Lung (tissue), 12 donors: ENCODE data around the gene NEURL1B. TPM values are rescaled to one million over a fixed set of nuclear protein-coding genes. Genes with fewer than 3 reads are reported as not detected.

Source experiments
- ATAC-seq: fragments of 200-7000 bp; cut with Tn5 transposase; one replicate; pipeline ENCODE4 v1.9.1; 2020; ENCODE audit warnings: moderate number of reproducible peaks; ENCODE audit not compliant: insufficient read depth, low FRiP score
- DNase-seq, 3 donors: peaks; one replicate each; pipeline ENCODE4 v3.0.0-alpha.2; 2013 to 2017
- H3K27ac ChIP-seq, 2 donors: one replicate each; pipeline ENCODE4 v1.5.1; 2013; ENCODE audit warnings: mild to moderate bottlenecking in 2 of 2, moderate library complexity in 2 of 2, control low read depth in 1 of 2, inconsistent platforms in 1 of 2, low read depth in 1 of 2, low read length in 1 of 2
- H3K27me3 ChIP-seq, 3 donors: one replicate each; pipeline ENCODE4 v1.5.1; 2013; ENCODE audit warnings: low read length in 2 of 3; ENCODE audit not compliant: control insufficient read depth in 3 of 3, insufficient read depth in 3 of 3
- H3K36me3 ChIP-seq, 4 donors: one replicate each; pipeline ENCODE4 v1.5.1; 2013; ENCODE audit warnings: low read length in 4 of 4, mild to moderate bottlenecking in 1 of 4, moderate library complexity in 1 of 4; ENCODE audit not compliant: control insufficient read depth in 4 of 4, insufficient read depth in 4 of 4
- H3K4me1 ChIP-seq, 5 donors: one replicate each; pipeline ENCODE4 v1.5.1; 2013; ENCODE audit warnings: low read length in 5 of 5, mild to moderate bottlenecking in 2 of 5, moderate library complexity in 1 of 5; ENCODE audit not compliant: control insufficient read depth in 5 of 5, insufficient read depth in 5 of 5
- H3K4me3 ChIP-seq: one replicate; pipeline ENCODE4 v1.5.1; 2013; ENCODE audit warnings: mild to moderate bottlenecking, control low read depth, moderate library complexity
- H3K9ac ChIP-seq, 2 donors: one replicate each; pipeline ENCODE4 v1.5.1; 2013; ENCODE audit warnings: low read length in 2 of 2, control low read depth in 1 of 2; ENCODE audit not compliant: insufficient read depth in 1 of 2
- H3K9me3 ChIP-seq, 4 donors: one replicate each; pipeline ENCODE4 v1.5.1; 2013; ENCODE audit warnings: low read length in 3 of 4, mild to moderate bottlenecking in 1 of 4, moderate library complexity in 1 of 4; ENCODE audit not compliant: control insufficient read depth in 4 of 4, insufficient read depth in 3 of 4
- CTCF ChIP-seq: IDR thresholded peaks from 2 replicates; pipeline ENCODE4 v1.5.1; 2012; ENCODE audit warnings: mild to moderate bottlenecking; ENCODE audit errors: control extremely low read depth, extremely low read depth
- WGBS, 2 donors: extraction: QIAGEN DNeasy Blood & Tissue Kit; methylation state at CpG; one replicate each; pipeline ENCODE4 v1.1.7; 2013; 5-methylcytosine and 5-hydroxymethylcytosine counted together
- polyA plus RNA-seq, 2 donors: library from polyadenylated mRNA; stranded (reverse); fragments of 200-250 nt; gene quantifications; one replicate each; pipeline ENCODE4 v1.2.1, GENCODE V29; 2013
- total RNA-seq, 2 donors: library from RNA; depleted of rRNA in 1 of 2; stranded (reverse); fragments of >200 nt in 1 of 2; gene quantifications; one replicate each; pipeline ENCODE4 v1.2.1, GENCODE V29; 2014 to 2021
- donor health status: control.
- donor health status: control.
- donor health status: Bipolar disorder and iron deficiency.
- donor health status: healthy.
- donor health status: DM: yes; HTN: yes; CAD: no.

Gene NEURL1B
- total and polyA plus RNA-seq, 4 donors, result 5.1 to 26.4 (median 11.8) TPM

DNA sequence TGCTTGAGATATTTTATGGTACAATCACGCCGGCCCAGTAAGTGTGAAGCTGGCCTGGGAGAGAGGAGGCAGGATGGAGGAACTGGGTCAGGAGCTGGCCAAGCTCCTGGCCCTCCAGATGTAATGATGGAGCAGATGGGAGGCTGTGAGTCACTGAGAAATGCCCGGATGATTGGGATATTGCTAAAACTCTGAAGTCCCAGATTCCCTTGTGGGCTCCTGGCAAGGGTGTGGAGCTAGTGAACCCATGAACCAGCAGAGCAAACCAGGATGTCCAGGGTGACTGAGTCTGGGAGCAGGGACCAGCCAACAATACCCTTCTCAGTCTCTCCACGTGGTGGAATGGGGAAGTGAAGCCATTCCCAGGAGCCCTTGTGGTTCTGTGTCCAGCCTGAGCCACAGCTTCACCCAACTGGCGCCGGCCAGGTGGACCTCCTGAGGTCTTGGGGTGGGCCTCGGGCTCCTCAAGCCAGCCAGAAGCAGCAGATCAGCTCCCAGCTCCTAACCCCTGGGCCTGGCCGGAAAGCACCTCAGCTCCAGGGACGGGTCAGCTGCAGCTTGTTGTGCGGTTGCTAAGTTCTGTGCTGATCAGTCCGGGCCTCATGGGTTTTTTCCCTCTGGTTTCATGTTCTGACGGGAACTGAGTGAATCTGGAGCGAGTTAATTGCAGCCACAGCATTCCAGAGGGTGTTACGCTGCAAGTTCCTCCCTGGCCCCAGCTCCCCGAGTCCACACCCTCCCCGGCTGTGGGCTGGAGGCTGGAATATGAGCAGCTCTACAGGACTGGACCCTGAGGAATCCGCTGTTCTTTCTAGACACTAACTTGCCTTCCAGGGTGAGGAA, 92.3 kb downstream of the NEURL1B start:
- H3K4me3 ChIP-seq, result no peak overlapping the region
- H3K27me3 ChIP-seq, result no peaks in the 10 kb centered on the region
- H3K27ac ChIP-seq, result peak overlapping the region; percentile 88 to 97
- ATAC-seq (peak; percentile 86), DNase-seq (peak; percentile 64 to 79 (median 75))
- H3K36me3 ChIP-seq, result no peaks in the 10 kb centered on the region
- TF ChIP-seq CTCF, result no peak
- H3K9ac ChIP-seq, result peak overlapping the region in 1 of 2 donors; percentile 65
- peaks cover 8 to 24% (median 15%) of the 10 kb centered on the region in 5 donors for H3K4me1 ChIP-seq
- H3K9me3 ChIP-seq, result no peaks in the 10 kb centered on the region
- 38 to 67% methylated on average over 17 of the region's 17 CpGs for WGBS, 2 donors

DNA sequence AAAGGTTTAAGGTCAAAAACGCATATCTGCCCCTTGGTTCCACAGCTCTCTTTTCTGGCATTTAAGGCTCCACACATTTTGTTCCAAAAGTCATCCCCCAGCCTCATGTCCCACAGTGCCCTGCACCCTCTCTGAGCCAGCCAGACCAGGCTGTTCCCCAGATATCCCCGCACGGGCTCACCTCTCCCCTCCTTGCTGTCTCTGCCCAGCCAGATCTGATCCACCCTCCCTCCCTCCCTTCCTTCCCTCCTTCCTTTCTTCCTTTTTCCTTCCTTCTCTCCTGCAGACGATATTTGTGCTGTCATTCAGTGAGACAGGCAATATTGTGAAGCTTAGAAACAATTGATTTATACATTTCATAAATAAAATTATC, 92.9 kb downstream of the NEURL1B start:
- WGBS, 2 donors, result 33 to 41% methylated on average over 4 of the region's 4 CpGs
- H3K4me3 ChIP-seq, result no peak overlapping the region
- peak overlapping the region in 1 of 2 donors; percentile 65 for H3K9ac ChIP-seq
- no peaks in the 10 kb centered on the region for H3K36me3 ChIP-seq
- H3K27me3 ChIP-seq, result no peaks in the 10 kb centered on the region
- H3K27ac ChIP-seq, result peak overlapping the region; percentile 88 to 97
- no peak for DNase-seq
- no peak for ATAC-seq
- no peak for TF ChIP-seq CTCF
- no peaks in the 10 kb centered on the region for H3K9me3 ChIP-seq
- peaks cover 8 to 24% (median 15%) of the 10 kb centered on the region in 5 donors for H3K4me1 ChIP-seq

GRCh38 chr5:172735141-172735831, 94.2 kb downstream of the NEURL1B start:
- 95 to 96% methylated on average over 12 of the region's 12 CpGs for WGBS, 2 donors
- TF ChIP-seq CTCF, result no peak
- ATAC-seq (no peak), DNase-seq (no peak)
- Histone ChIP-seq H3K36me3 (no peaks in the 10 kb centered on the region), H3K27ac (peak overlapping the region in 1 of 2 donors; percentile 41), H3K4me3 (no peak overlapping the region), H3K27me3 (no peaks in the 10 kb centered on the region), H3K4me1 (peaks cover 8 to 24% (median 15%) of the 10 kb centered on the region in 5 donors), H3K9ac (no peak overlapping the region), H3K9me3 (no peaks in the 10 kb centered on the region)
